KG1 (cell line): ENCODE measurements around the gene PML.
"Not testable (repeated sequence)": the region's sequence is repeated elsewhere in the genome, so short reads cannot be mapped to it uniquely, and the experiment has no call there.

Source experiments
- DNase-seq: peaks from one replicate; lab custom pipeline; 2025; lab: John Stamatoyannopoulos, UW

Gene PML

GRCh38 chr15:74059050-74059833 lies 64.7 kb downstream of the PML start:
- not testable (repeated sequence) for DNase-seq

GRCh38 chr15:74060251-74060650 lies 65.7 kb downstream of the PML start:
- no peak for DNase-seq

DNA sequence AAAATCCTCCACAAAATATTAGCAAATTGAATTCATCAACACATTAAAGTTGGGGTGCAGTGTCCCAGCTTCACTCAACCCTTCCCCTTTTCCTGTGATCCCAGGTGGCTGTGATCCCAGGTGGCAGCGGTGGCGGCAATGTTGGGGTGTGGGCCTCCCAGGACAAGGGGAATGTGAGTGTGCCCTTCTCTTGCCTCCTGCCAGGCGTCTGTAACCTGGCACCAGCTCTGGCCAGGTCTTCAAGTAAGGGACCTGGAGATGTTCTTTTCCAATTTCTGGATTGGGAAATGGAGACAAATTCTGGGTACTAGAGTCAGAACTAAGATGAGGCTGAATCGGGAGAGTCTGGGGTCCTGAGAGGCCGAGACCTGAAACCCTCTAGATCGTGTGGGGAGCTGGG lies 67.7 kb downstream of the PML start:
- no peak for DNase-seq

DNA sequence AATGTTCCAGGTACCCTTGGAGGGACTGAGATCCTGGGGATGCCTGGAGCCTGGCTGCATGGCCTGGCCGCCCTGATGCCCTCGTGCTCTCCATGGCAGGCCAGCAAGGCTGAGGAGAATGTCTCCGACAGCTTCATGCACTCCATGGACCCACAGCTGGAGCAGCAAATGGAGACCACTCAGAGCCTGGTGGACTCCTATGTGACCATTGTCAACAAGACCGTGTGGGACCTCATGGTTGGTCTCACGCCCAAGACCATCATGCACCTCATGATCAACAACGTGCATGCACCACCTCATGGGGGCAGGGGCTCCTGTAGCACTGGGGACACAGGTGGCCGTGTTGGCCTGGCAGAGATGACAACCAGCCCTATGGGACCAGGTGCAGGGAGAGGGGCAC lies 68.2 kb downstream of the PML start:
- no peak for DNase-seq

GRCh38 chr15:74063425-74064146 lies 69.1 kb downstream of the PML start:
- not testable (repeated sequence) for DNase-seq

DNA sequence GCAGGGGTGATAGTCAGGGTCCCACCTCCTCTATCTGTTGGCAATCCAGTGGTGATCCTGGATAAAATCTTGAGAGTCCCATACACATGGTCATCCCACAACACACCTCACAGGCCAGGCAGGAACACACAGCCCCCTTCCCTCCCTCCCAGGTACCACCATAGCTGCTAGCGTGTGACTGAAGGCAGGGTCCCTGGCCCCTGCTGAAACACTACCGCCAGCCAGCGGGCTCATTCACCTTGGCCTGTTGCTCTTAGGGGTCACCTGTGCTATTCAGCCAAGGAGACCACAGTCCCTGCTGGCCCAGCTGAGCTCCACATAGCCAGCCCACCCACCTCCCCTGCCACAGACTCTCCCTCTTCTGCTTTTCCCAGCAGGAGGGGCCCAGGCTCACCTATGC lies 69.7 kb downstream of the PML start:
- not testable (repeated sequence) for DNase-seq

GRCh38 chr15:74064822-74065221 lies 70.3 kb downstream of the PML start:
- not testable (repeated sequence) for DNase-seq

GRCh38 chr15:74065684-74066411 lies 71.3 kb downstream of the PML start:
- not testable (repeated sequence) for DNase-seq

DNA sequence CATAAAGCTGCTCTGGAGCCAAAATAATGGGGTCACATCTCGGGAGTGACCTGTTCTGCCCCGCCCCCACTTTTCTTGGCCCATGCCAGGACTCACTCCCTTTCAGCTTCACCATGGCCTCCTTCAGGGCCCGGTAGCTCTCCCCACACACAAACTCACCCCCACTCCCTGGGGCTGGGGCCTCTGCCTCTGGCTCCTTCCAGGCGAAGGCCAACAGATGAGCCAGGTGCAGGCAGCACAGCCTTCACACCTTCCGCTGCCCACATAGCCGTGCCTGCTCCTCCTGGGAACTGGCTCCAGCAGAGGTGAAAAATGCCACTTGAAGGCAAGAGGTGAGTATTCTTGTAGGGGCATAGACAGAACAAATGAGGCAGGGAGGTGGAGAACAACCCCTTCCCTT lies 77.1 kb downstream of the PML start:
- DNase-seq, result not testable (repeated sequence)

DNA sequence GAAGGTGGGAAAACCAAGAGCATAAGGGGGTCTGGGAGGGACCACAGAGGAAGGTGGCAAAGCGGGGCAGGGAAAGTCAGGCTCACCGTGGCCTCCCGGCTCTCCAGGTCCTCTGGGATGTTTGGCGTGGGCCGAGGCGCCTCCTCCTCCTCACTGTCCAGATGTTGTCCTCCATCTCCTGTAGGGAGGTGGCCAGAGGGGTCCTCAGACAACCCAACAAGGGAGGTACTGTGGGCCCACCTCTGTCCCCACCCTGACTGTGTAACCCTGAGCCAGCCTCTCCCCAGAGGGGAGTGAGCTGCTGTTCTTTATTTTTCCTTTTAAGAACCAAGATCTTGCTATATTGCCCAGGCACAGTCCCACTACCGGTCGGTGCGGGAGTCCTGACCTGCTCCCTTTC lies 77.6 kb downstream of the PML start:
- not testable (repeated sequence) for DNase-seq

DNA sequence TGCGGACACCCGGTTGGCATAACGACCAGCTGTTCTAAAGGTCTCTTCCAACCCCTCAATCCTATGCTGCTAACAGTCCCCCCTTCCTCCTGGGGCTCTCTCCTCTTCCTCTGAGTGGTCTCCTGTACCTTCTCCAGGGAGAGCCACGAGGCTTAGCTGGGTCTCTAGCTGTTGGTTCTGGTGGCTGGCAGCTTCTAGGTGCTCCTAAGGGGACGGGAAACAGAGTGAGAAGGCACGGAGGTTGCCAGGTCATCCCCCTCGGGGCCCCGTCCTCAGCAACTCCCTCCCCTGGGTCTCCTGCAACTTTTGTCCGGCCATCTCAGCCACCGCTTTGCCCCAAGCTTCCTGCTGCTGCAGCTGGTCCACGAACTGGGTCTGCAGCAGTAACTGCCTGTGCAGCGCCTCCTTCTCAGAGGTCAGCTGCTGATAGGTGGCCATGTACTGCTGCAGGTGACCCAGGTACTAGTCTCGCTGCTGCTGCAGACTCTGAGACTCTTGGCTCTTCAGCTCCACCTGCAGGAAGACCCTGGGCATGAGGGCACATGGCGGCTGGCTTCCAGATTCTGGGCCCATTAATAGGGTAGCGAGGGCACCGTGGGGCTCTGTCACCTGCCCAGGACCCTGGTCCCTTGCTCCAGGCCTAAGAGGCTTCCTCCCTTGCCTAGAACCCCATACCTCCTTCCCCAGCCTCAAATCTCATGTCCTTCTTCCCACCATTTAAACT lies 78.3 kb downstream of the PML start:
- not testable (repeated sequence) for DNase-seq

DNA sequence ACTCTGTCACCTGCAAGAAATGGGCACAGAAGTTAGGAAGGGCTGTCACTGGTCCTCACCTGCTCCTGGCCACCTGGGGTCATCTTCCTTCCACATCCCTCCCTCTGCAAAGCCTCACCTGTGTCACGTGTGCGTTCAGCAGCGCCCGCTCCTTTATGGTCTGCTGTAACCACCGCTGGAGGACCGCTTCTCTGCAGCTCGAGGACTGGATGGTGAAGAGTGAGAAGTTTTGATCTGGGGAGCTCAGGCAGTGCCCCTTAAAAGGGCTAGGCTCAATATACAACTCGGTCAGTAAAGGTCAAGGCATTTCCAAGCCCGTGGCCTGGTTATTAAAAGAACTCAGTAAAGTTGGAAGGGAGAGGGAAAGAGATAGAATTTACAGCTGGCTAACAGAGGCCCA lies 81.3 kb downstream of the PML start:
- DNase-seq, result not testable (repeated sequence)

DNA sequence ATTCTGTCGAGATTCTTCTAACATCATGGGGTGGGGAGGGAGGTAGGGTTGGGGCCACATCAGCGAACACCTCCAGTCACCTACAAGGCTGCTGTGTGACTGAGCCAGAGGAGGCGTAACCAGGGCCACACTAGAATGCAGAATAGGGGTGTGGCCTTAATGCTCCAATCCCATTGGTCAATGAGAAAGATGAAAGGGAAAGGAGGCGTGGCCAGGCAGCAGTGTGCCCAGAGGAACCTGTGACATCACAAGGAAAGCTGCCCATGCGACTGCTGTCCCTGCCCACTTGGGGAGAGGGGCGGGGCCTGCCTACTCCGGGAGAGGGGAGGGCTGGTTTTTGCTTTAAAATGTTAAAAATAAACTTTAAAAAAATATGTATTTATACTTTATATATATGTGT lies 87.9 kb downstream of the PML start, which contains the start of gene GOLGA6A:
TSS of gene GOLGA6A (minus strand) at position 101 of the 400 bp plus-strand sequence. CDS start at position 60, 41 bp downstream.
- DNase-seq, result not testable (repeated sequence)

DNA sequence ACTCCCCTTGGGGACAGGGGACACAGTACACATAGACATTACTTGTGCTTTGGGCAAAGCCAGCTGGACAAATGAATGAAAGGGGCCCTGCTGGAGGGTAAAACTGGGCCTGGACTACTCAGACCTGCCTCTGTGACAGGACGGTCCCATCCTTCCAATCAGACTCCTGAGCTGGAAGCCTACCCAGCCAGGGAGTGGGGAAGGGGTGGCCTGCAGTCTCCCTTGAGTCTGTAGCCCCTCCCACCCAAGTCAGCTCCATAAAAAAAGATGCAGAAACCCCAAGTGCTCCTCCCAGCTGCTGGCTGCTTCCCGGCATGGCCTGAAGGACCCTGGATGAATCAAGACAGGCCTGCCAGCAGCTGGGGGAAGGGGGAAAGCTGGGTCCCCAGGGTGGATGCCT lies 100.1 kb downstream of the PML start:
- not testable (repeated sequence) for DNase-seq

DNA sequence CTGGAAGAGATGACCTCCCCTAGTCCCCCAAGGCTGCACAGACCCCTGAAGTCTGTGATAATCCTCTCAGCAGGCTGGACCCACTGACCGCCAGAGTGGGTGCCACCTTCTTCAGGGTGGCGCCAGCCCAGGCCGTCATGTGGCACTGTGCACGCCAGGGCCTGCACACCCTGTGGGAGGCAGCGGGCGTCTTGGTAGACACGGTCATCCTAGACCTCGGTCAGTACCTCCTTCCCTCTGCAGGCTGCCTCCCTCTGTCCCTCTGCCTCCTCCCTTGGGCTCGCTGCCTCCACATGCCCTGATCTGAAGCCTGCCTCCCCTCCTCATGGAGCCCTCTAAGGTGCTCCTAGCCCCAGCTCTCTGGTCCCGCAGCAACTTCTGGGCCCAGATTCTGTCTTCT lies 101.1 kb downstream of the PML start:
- DNase-seq, result not testable (repeated sequence)

- DNase-seq, result not testable (repeated sequence)
Measured at GRCh38 chr15:74096753-74097474, 102.4 kb downstream of the PML start.
